A673 (cell line): ENCODE data around the gene HBZ.

Experiments used
- EZH2 ChIP-seq: fragments of 200-600 bp; sonication (generic); IDR thresholded peaks from 2 replicates; pipeline ENCODE4 v1.6.1; 2017; ENCODE audit warnings: borderline replicate concordance, low read depth, mild to moderate bottlenecking, mixed read lengths, antibody characterized with exemption, low read length; ENCODE audit not compliant: poor library complexity, severe bottlenecking
- TF ChIP-seq, protein P1 (sequence below): fragments of 300-800, 200-600 bp; sonication (generic); conservative IDR thresholded peaks from 2 replicates; pipeline ENCODE4 v1.5.1; 2017; ENCODE audit warnings: low read depth, mild to moderate bottlenecking, antibody characterized with exemption, low read length, moderate library complexity, mixed read lengths

DNA sequence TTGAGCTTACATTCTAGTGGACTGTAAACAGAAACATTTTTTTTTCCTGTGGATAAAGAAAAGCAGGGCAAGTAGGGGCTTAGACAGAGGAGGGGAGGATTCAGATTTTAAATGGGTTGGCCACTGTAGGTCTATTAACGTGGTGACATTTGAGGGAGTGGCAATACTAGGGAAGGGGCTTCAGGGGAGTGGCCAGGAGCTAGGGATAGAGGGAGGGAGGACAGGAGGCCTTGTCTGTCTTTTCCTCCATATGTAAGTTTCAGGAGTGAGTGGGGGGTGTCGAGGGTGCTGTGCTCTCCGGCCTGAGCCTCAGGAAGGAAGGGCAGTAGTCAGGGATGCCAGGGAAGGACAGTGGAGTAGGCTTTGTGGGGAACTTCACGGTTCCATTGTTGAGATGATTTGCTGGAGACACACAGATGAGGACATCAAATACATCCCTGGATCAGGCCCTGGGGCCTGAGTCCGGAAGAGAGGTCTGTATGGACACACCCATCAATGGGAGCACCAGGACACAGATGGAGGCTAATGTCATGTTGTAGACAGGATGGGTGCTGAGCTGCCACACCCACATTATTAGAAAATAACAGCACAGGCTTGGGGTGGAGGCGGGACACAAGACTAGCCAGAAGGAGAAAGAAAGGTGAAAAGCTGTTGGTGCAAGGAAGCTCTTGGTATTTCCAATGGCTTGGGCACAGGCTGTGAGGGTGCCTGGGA lies 6.8 kb downstream of the HBZ start:
- TF ChIP-seq, protein P1, sequence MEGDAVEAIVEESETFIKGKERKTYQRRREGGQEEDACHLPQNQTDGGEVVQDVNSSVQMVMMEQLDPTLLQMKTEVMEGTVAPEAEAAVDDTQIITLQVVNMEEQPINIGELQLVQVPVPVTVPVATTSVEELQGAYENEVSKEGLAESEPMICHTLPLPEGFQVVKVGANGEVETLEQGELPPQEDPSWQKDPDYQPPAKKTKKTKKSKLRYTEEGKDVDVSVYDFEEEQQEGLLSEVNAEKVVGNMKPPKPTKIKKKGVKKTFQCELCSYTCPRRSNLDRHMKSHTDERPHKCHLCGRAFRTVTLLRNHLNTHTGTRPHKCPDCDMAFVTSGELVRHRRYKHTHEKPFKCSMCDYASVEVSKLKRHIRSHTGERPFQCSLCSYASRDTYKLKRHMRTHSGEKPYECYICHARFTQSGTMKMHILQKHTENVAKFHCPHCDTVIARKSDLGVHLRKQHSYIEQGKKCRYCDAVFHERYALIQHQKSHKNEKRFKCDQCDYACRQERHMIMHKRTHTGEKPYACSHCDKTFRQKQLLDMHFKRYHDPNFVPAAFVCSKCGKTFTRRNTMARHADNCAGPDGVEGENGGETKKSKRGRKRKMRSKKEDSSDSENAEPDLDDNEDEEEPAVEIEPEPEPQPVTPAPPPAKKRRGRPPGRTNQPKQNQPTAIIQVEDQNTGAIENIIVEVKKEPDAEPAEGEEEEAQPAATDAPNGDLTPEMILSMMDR: no peak
- TF ChIP-seq EZH2: no peak
